H1 (cell line): Measurements from ENCODE around the gene DAZAP1. TPM values are rescaled to one million over a fixed set of nuclear protein-coding genes. Genes with fewer than 3 reads are reported as not detected.
A peak's percentile ranks its signal among the peaks of the same experiment; 100 is the strongest.

Source experiments
- ASH2L ChIP-seq: fragments of 200-600, 300-600 bp; sonication (generic); IDR thresholded peaks from one replicate; pipeline ENCODE4 v1.7.1; 2017; ENCODE audit warnings: low read length
- BACH1 ChIP-seq: IDR thresholded peaks from 2 replicates; pipeline ENCODE4 v1.6.1; 2012; ENCODE audit warnings: low read length, improper control_type of control experiment
- CHD1 ChIP-seq: IDR thresholded peaks from 2 replicates; pipeline ENCODE4 v1.6.1; 2012; ENCODE audit warnings: low read depth, low read length, improper control_type of control experiment
- GABPA ChIP-seq: IDR thresholded peaks from 2 replicates; pipeline ENCODE4 v1.6.1; 2011; ENCODE audit warnings: mild to moderate bottlenecking, low read length, moderate library complexity, borderline replicate concordance; ENCODE audit not compliant: insufficient read depth
- HDAC2 ChIP-seq, 2 experiments: fragments of 300-600 bp in 1 of 2; sonication (generic) in 1 of 2; IDR thresholded peaks; 2 replicates each; pipeline ENCODE4 v1.6.1; 2011 to 2012; ENCODE audit warnings: low read depth in 2 of 2, low read length in 2 of 2, mild to moderate bottlenecking in 2 of 2, moderate library complexity in 2 of 2, borderline replicate concordance in 1 of 2, inconsistent platforms in 1 of 2
- KDM4A ChIP-seq: IDR thresholded peaks from one replicate; pipeline ENCODE4 v1.7.1; 2012; ENCODE audit warnings: low read depth, mild to moderate bottlenecking, moderate library complexity, low read length, inconsistent platforms; ENCODE audit not compliant: severe bottlenecking
- PHF8 ChIP-seq: fragments of 200-600 bp; sonication (generic); conservative IDR thresholded peaks from 2 replicates; pipeline ENCODE4 v1.7.1; 2012; ENCODE audit warnings: low read depth, mild to moderate bottlenecking, inconsistent platforms, low read length, moderate library complexity
- POU5F1 ChIP-seq: IDR thresholded peaks from 2 replicates; pipeline ENCODE4 v1.6.1; 2011; ENCODE audit warnings: low read depth, mild to moderate bottlenecking, low read length, moderate library complexity
- RAD21 ChIP-seq, 2 experiments: IDR thresholded peaks in 1 of 2; conservative IDR thresholded peaks in 1 of 2; 2 replicates each; pipeline ENCODE4 v1.6.1; 2011; ENCODE audit warnings: low read depth in 2 of 2, low read length in 2 of 2, improper control_type of control experiment in 1 of 2, inconsistent platforms in 1 of 2, mild to moderate bottlenecking in 1 of 2, moderate library complexity in 1 of 2
- RXRA ChIP-seq: IDR thresholded peaks from 2 replicates; pipeline ENCODE4 v1.6.1; 2011; ENCODE audit warnings: low read depth, mild to moderate bottlenecking, low read length, moderate library complexity; ENCODE audit not compliant: insufficient read depth
- SP1 ChIP-seq: IDR thresholded peaks from 2 replicates; pipeline ENCODE4 v1.6.1; 2011; ENCODE audit warnings: low read depth, low read length
- polyA plus RNA-seq, 7 experiments: library from polyadenylated mRNA; depleted of rRNA in 3 of 7; stranded (reverse) in 5 of 7; unstranded in 2 of 7; fragments of >200 nt in 5 of 7; fragments of 200-250 nt in 2 of 7; gene quantifications; 1 replicate in 5 of 7; 2 replicates in 1 of 7; 4 replicates in 1 of 7; pipeline versions ENCODE4 v1.2.1 to v1.2.3, GENCODE V29; 2011 to 2013; ENCODE audit warnings: missing spikeins in 2 of 7, mixed read lengths in 2 of 7
- total RNA-seq: library from RNA; stranded (reverse); fragmentation: NEBNext Ultra II Directional; extraction: Animal tissue kit (Norgen Biotek cat#: 25700); gene quantifications from 2 replicates; pipeline ENCODE4 v1.2.1, GENCODE V29; 2021

The DAZAP1 gene
- total and polyA plus RNA-seq, 2 of the 8 experiments (the other 6 are each of a cell fraction or from before 2014, with no cell fraction given): 79.6 to 341 TPM

DNA sequence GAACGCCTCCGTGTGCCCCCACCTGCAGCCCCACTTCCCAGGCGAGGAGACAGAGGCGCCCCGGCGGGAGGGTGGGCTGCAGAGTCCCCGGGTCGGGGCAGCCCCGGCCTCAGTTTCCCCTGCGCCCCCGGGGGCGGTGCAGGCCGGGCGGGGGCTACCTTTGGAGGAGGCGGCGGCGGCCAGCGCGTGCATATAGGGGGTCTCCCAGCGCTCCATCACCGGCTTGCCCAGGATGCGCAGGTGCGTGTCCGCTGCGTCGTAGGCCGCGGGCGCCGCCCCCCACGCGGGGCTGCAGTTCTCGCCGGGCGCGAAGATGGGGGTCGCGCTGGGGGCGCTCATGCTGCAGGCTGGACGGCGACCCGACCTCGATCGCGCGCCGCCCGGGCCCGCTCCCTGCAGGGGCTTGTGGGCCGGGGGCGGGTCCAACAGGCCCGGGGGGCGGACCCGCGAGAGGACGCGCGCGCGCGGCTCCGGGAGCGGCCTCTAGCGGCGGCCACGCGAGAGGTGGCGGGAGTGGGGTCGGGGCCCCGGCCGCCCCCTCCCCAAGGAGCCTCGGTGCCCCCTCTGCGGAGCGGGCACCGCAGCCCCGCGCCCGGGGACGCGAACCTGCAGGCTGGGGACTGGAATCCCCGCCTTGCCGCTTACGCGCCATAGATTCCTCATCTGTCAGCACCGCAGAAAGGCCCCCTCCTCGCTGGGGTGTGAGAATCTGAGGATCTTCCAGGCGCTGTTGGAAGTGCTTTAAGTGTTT, 6.1 kb upstream of the DAZAP1 start, which contains the start of gene GAMT (continued):
- TF ChIP-seq HDAC2 (IDR thresholded peaks at IDR 0.05; ENCODE audit: borderline replicate concordance in 1 of 2, low read depth in 2 of 2, low read length in 2 of 2): peak; percentile 49 to 58; a peak in 2 of 4 replicates
- TF ChIP-seq RAD21 (IDR thresholded peaks at IDR 0.05 in 1 of 2, conservative IDR thresholded peaks at IDR 0.05 in 1 of 2; ENCODE audit: low read depth in 2 of 2, low read length in 2 of 2): 0 out of 4 replicates have a peak, but pooled peaks of 1 of the 2 experiments have one; percentile 6
- peak; percentile 46; the same call in 1 of the 2 replicates for TF ChIP-seq PHF8
- no peak for TF ChIP-seq SP1
- peak; percentile 46; the same call in 1 of the 2 replicates for TF ChIP-seq GABPA
- no peak for TF ChIP-seq POU5F1
- TF ChIP-seq KDM4A: peak; percentile 88
- no peak for TF ChIP-seq CHD1
- TF ChIP-seq RXRA: no peak
- TF ChIP-seq BACH1: peak; percentile 75
- peak; percentile 22 for TF ChIP-seq ASH2L
